Osteoblast (primary cell): ENCODE data around the gene PTPRE. TPM values are rescaled to one million over a fixed set of nuclear protein-coding genes. Genes with fewer than 3 reads are reported as not detected.

Experiments used
- DNase-seq: peaks from one replicate; pipeline ENCODE4 v3.0.0; 2011; ENCODE audit warnings: low spot score, mixed read lengths; ENCODE audit not compliant: insufficient read length; ENCODE audit errors: missing footprints
- H2AFZ ChIP-seq: 2 replicates; pipeline ENCODE4 v1.6.0; 2011; ENCODE audit warnings: mild to moderate bottlenecking, low read length
- H3K27ac ChIP-seq: 2 replicates; pipeline ENCODE4 v1.5.1; 2011; ENCODE audit warnings: mild to moderate bottlenecking, low read depth, low read length, moderate library complexity
- H3K27me3 ChIP-seq: 2 replicates; pipeline ENCODE4 v1.6.0; 2012; ENCODE audit warnings: mild to moderate bottlenecking, control low read depth, inconsistent platforms, low read length, moderate library complexity; ENCODE audit not compliant: insufficient read depth
- H3K36me3 ChIP-seq: 2 replicates; pipeline ENCODE4 v1.5.1; 2011; ENCODE audit warnings: mild to moderate bottlenecking, low read length, control low read depth, moderate library complexity; ENCODE audit not compliant: insufficient read depth
- H3K4me1 ChIP-seq: 2 replicates; pipeline ENCODE4 v1.5.1; 2011; ENCODE audit warnings: mild to moderate bottlenecking, low read length, control low read depth, moderate library complexity; ENCODE audit not compliant: insufficient read depth
- H3K4me2 ChIP-seq: 2 replicates; pipeline ENCODE4 v1.6.0; 2011; ENCODE audit warnings: mild to moderate bottlenecking, low read length; ENCODE audit not compliant: insufficient read depth
- H3K4me3 ChIP-seq: fragments of 200-600 bp; sonication (generic); 3 replicates; pipeline ENCODE4 v1.5.1; 2012; ENCODE audit warnings: mild to moderate bottlenecking, low read length, inconsistent platforms; ENCODE audit not compliant: insufficient read depth
- H3K79me2 ChIP-seq: 2 replicates; pipeline ENCODE4 v1.6.0; 2012; ENCODE audit warnings: mild to moderate bottlenecking, low read length, control low read depth, inconsistent platforms; ENCODE audit not compliant: insufficient read depth
- H3K9me3 ChIP-seq: 2 replicates; pipeline ENCODE4 v1.5.1; 2011; ENCODE audit warnings: low read depth, low read length, control low read depth
- H4K20me1 ChIP-seq: 2 replicates; pipeline ENCODE4 v1.6.0; 2012; ENCODE audit warnings: mild to moderate bottlenecking, low read length, control low read depth; ENCODE audit not compliant: insufficient read depth
- CTCF ChIP-seq: IDR thresholded peaks from 2 replicates; pipeline ENCODE4 v1.5.1; 2011; ENCODE audit warnings: mild to moderate bottlenecking, low read depth, low read length, moderate library complexity; ENCODE audit errors: extremely low read depth
- total RNA-seq: library from RNA; depleted of rRNA; stranded (reverse); fragments of >200 nt; gene quantifications from 2 replicates; pipeline ENCODE4 v1.2.3, GENCODE V29; 2012

The PTPRE gene
- total RNA-seq, 1 donor, result 9.0 TPM

DNA sequence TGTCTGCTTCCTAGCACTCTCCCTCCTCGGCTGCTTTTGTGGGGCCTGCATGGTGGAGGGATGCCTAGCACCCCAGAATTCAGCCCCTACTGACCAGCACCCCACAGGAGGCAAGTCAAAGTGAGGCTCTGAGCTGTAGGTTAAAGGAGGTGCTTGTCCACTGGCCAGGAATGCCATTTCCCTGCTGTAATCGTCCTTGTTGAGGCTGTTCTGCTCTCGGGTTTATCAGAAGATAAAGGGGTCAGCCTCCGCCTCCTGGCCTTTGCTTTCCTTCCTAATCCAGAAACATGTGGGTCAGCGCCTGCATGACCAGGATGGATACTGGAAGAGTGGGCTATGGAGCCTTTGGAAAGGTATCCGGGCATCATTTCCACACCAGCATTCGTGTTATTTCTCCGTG, 120.4 kb downstream of the PTPRE start:
- H3K79me2 ChIP-seq, result no peaks in the 10 kb centered on the region
- H3K4me2 ChIP-seq, result no peak overlapping the region
- no peaks in the 10 kb centered on the region for H3K9me3 ChIP-seq
- H3K27ac ChIP-seq, result no peak overlapping the region
- H3K27me3 ChIP-seq, result no peaks in the 10 kb centered on the region
- TF ChIP-seq CTCF, result no peak
- DNase-seq, result no peak
- H3K4me3 ChIP-seq, result no peak overlapping the region
- H4K20me1 ChIP-seq, result peaks cover 5% of the 10 kb centered on the region
- peaks cover 2% of the 10 kb centered on the region for H3K4me1 ChIP-seq
- H2AFZ ChIP-seq, result no peak overlapping the region
- H3K36me3 ChIP-seq, result no peaks in the 10 kb centered on the region

- H3K4me3 ChIP-seq, result no peak overlapping the region
- no peak for DNase-seq
- no peaks in the 10 kb centered on the region for H3K9me3 ChIP-seq
- H3K79me2 ChIP-seq, result no peaks in the 10 kb centered on the region
- H3K36me3 ChIP-seq, result no peaks in the 10 kb centered on the region
- no peak overlapping the region for H2AFZ ChIP-seq
- peaks cover 2% of the 10 kb centered on the region for H3K4me1 ChIP-seq
- no peak overlapping the region for H3K4me2 ChIP-seq
- TF ChIP-seq CTCF, result no peak
- H4K20me1 ChIP-seq, result peaks cover 5% of the 10 kb centered on the region
- H3K27ac ChIP-seq, result no peak overlapping the region
- no peaks in the 10 kb centered on the region for H3K27me3 ChIP-seq
These were observed 121.1 kb downstream of the PTPRE start for GRCh38 chr10:128027822-128028507.

DNA sequence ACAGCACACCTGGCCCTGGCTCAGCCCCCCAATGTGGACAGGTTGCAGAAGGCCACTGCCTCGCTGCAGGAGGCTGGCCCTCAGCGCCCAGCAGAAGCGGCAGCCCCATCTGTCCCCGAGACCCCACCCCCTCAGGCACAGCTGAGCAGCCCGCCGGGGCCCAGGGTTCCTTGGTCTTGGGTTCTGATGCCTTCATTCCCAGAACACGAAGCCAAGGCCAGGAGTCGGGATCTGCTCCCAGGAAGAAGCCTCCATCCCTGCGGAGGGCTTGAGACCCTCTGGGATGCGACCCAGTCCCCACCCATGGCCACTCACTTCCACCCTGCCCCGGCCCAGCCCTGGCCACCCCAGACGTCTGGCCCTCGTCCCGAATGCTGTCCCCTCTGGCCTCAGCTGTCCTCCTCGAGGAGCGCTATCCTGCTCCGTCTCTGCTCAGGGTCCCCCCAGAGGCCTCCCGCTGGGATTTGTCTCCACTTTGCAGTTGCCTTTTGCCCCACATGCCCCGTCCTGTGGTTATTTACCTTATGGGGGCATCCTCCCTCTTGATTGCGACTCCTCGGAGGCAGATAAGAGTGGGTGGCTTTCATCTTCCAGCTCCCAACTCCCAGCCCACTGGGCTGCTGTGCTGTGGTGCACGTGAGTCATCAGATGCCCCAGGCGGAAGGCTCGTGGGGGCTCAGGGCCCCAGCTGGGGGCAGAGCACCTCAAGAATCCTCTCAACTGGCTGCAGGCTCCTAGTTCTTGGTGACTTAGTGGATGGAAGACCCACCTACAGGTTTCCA, 121.8 kb downstream of the PTPRE start:
- Histone ChIP-seq H3K36me3 (no peaks in the 10 kb centered on the region), H3K4me1 (peaks cover 2% of the 10 kb centered on the region), H3K4me2 (no peak overlapping the region), H3K9me3 (no peaks in the 10 kb centered on the region), H3K4me3 (no peak overlapping the region), H2AFZ (no peak overlapping the region), H3K27me3 (no peaks in the 10 kb centered on the region), H3K79me2 (no peaks in the 10 kb centered on the region), H3K27ac (no peak overlapping the region), H4K20me1 (peaks cover 5% of the 10 kb centered on the region)
- DNase-seq, result no peak
- no peak for TF ChIP-seq CTCF

GRCh38 chr10:128029290-128029651, 122.4 kb downstream of the PTPRE start:
- Histone ChIP-seq H4K20me1 (peaks cover 5% of the 10 kb centered on the region), H3K36me3 (no peaks in the 10 kb centered on the region), H2AFZ (no peak overlapping the region), H3K4me3 (no peak overlapping the region), H3K4me1 (peaks cover 2% of the 10 kb centered on the region), H3K79me2 (no peaks in the 10 kb centered on the region), H3K27me3 (no peaks in the 10 kb centered on the region), H3K4me2 (no peak overlapping the region), H3K27ac (no peak overlapping the region), H3K9me3 (no peaks in the 10 kb centered on the region)
- DNase-seq, result no peak
- no peak for TF ChIP-seq CTCF
